ENCODE data around the gene DHCR7. TPM values are rescaled to one million over a fixed set of nuclear protein-coding genes. Genes with fewer than 3 reads are reported as not detected.

DHCR7 gene
- total and polyA plus RNA-seq, 2 donors (not counting 1 experiment from before 2014, with no cell fraction given), result 6.9 to 15.3 TPM

- H3K4me3 ChIP-seq (ENCODE audit: control extremely low read depth in 1 of 5, extremely low read depth in 1 of 5, insufficient read depth in 1 of 5, low read depth in 2 of 5, low read length in 4 of 5), result no peak overlapping the region
- peaks cover 4% of the 10 kb centered on the region for H3K4me1 Mint-ChIP-seq
- no peak overlapping the region for H3K4me2 ChIP-seq (replicated peaks; ENCODE audit: low read depth, low read length, poor library complexity, severe bottlenecking)
- H3K36me3 ChIP-seq (replicated peaks in 1 of 2; ENCODE audit: control extremely low read depth in 1 of 2, control insufficient read depth in 1 of 2, extremely low read depth in 1 of 2, insufficient read depth in 2 of 2, low read length in 1 of 2), result no peaks in the 10 kb centered on the region
- H3K27ac Mint-ChIP-seq, result no peak overlapping the region
- WGBS (ENCODE audit: insufficient coverage), result 84% methylated on average over 13 of the region's 15 CpGs
- ATAC-seq (ENCODE audit: low read depth) (no peak), DNase-seq (no peak)
- no peak overlapping the region for H3K4me3 Mint-ChIP-seq
- CTCF ChIA-PET, result no interaction called here
- H3K9me3 Mint-ChIP-seq (ENCODE audit: insufficient read depth), result peaks cover 6% of the 10 kb centered on the region
- no peaks in the 10 kb centered on the region for H3K79me2 ChIP-seq (ENCODE audit: control insufficient read depth, insufficient read depth, low read length)
- no peaks in the 10 kb centered on the region for H4K20me1 ChIP-seq (ENCODE audit: control insufficient read depth, insufficient read depth, low read length, poor library complexity, severe bottlenecking)
- H3K9ac ChIP-seq (ENCODE audit: low read length), result no peak overlapping the region
- H3K4me1 ChIP-seq (ENCODE audit: control insufficient read depth in 2 of 2, insufficient read depth in 2 of 2, low read length in 2 of 2), result peaks cover 0 to 7% of the 10 kb centered on the region in 2 donors
- H3K27ac ChIP-seq (ENCODE audit: low read length in 2 of 2), result no peak overlapping the region
- H3K27me3 ChIP-seq (replicated peaks in 1 of 4; ENCODE audit: control extremely low read depth in 1 of 4, control insufficient read depth in 3 of 4, insufficient read depth in 4 of 4, low read length in 3 of 4), result peaks cover 0 to under 1% (median 0%) of the 10 kb centered on the region in 4 experiments
- peaks cover 5% of the 10 kb centered on the region for H3K27me3 Mint-ChIP-seq
- intact Hi-C loops (cut with micrococcal nuclease), result no loop called here
- no peak overlapping the region for H2AFZ ChIP-seq (ENCODE audit: insufficient read depth, low read depth, low read length, poor library complexity, severe bottlenecking)
- TF ChIP-seq CTCF (IDR thresholded peaks at IDR 0.05) (no peak), EZH2 (IDR thresholded peaks at IDR 0.05; ENCODE audit: borderline replicate concordance, insufficient read depth, low read depth, low read length, poor library complexity, severe bottlenecking) (no peak)
- POLR2A ChIA-PET, result no interaction called here
- peaks cover 0 to 7% (median 0%) of the 10 kb centered on the region in 3 donors for H3K9me3 ChIP-seq (ENCODE audit: control extremely low read depth in 1 of 3, control insufficient read depth in 2 of 3, insufficient read depth in 1 of 3, low read length in 2 of 3)
Measured at GRCh38 chr11:71407356-71407755, 40.8 kb downstream of the DHCR7 start.

- no peak overlapping the region for H3K4me3 Mint-ChIP-seq
- CTCF ChIA-PET, result interaction anchor here (1.6 kb wide), 1 partner anchor 13 kb away, joined by 5 read pairs; no protein-coding TSS in a partner anchor
- H3K4me2 ChIP-seq (replicated peaks; ENCODE audit: low read depth, low read length, poor library complexity, severe bottlenecking), result no peak overlapping the region
Measured at GRCh38 chr11:71406681-71407080, 41.5 kb downstream of the DHCR7 start.

More at GRCh38 chr11:71406681-71407080, 41.5 kb downstream of the DHCR7 start:
- Mint-ChIP-seq H3K4me1 (peaks cover 4% of the 10 kb centered on the region), H3K27me3 (peaks cover 5% of the 10 kb centered on the region), H3K9me3 (ENCODE audit: insufficient read depth) (peaks cover 6% of the 10 kb centered on the region), H3K27ac (no peak overlapping the region)
- ATAC-seq (ENCODE audit: low read depth), result no peak
- no peaks in the 10 kb centered on the region for H3K36me3 ChIP-seq (replicated peaks in 1 of 2; ENCODE audit: control extremely low read depth in 1 of 2, control insufficient read depth in 1 of 2, extremely low read depth in 1 of 2, insufficient read depth in 2 of 2, low read length in 1 of 2)
- H3K4me3 ChIP-seq (ENCODE audit: control extremely low read depth in 1 of 5, extremely low read depth in 1 of 5, insufficient read depth in 1 of 5, low read depth in 2 of 5, low read length in 4 of 5), result no peak overlapping the region
- POLR2A ChIA-PET, result no interaction called here
- no peak overlapping the region for H3K27ac ChIP-seq (ENCODE audit: low read length in 2 of 2)
- no peak overlapping the region for H3K9ac ChIP-seq (ENCODE audit: low read length)
- intact Hi-C loops (cut with micrococcal nuclease), result no loop called here
- peaks cover 0 to 7% of the 10 kb centered on the region in 2 donors for H3K4me1 ChIP-seq (ENCODE audit: control insufficient read depth in 2 of 2, insufficient read depth in 2 of 2, low read length in 2 of 2)
- TF ChIP-seq CTCF (IDR thresholded peaks at IDR 0.05) (no peak), EZH2 (IDR thresholded peaks at IDR 0.05; ENCODE audit: borderline replicate concordance, insufficient read depth, low read depth, low read length, poor library complexity, severe bottlenecking) (no peak)
- H4K20me1 ChIP-seq (ENCODE audit: control insufficient read depth, insufficient read depth, low read length, poor library complexity, severe bottlenecking), result no peaks in the 10 kb centered on the region
- H2AFZ ChIP-seq (ENCODE audit: insufficient read depth, low read depth, low read length, poor library complexity, severe bottlenecking), result no peak overlapping the region
- H3K9me3 ChIP-seq (ENCODE audit: control extremely low read depth in 1 of 3, control insufficient read depth in 2 of 3, insufficient read depth in 1 of 3, low read length in 2 of 3), result peaks cover 0 to 7% (median 0%) of the 10 kb centered on the region in 3 donors
- no peaks in the 10 kb centered on the region for H3K79me2 ChIP-seq (ENCODE audit: control insufficient read depth, insufficient read depth, low read length)
- WGBS (ENCODE audit: insufficient coverage), result 86% methylated on average over 9 of the region's 10 CpGs
- DNase-seq, result no peak
- no peaks in the 10 kb centered on the region for H3K27me3 ChIP-seq (replicated peaks in 1 of 4; ENCODE audit: control extremely low read depth in 1 of 4, control insufficient read depth in 3 of 4, insufficient read depth in 4 of 4, low read length in 3 of 4)
